Mesendoderm (in vitro differentiated cells): ENCODE data around the gene CRYGB.
A peak's percentile ranks its signal among the peaks of the same experiment; 100 is the strongest.
"Not testable (repeated sequence)": the region's sequence is repeated elsewhere in the genome, so short reads cannot be mapped to it uniquely, and the experiment has no call there.

Experiments
- DNase-seq: peaks from one replicate; pipeline ENCODE4 v3.0.0; 2013
- H2AK5ac ChIP-seq: 2 replicates; pipeline ENCODE4 v1.6.1; 2013; ENCODE audit warnings: low read length, inconsistent platforms
- H2BK120ac ChIP-seq: 2 replicates; pipeline ENCODE4 v1.6.1; 2013; ENCODE audit warnings: low read depth, mild to moderate bottlenecking, low read length, moderate library complexity, mixed read lengths
- H2BK15ac ChIP-seq: replicated peaks from 2 replicates; pipeline ENCODE4 v1.6.1; 2013; ENCODE audit warnings: low read depth, mild to moderate bottlenecking, moderate library complexity
- H2BK5ac ChIP-seq: 2 replicates; pipeline ENCODE4 v1.6.1; 2013; ENCODE audit warnings: low read length, inconsistent platforms
- H3K18ac ChIP-seq: 2 replicates; pipeline ENCODE4 v1.6.1; 2013; ENCODE audit warnings: mild to moderate bottlenecking, low read length, mixed read lengths
- H3K23ac ChIP-seq: one replicate; pipeline ENCODE4 v1.6.1; 2013; ENCODE audit warnings: low read length
- H3K27ac ChIP-seq: 2 replicates; pipeline ENCODE4 v1.5.1; 2013; ENCODE audit warnings: low read depth, mild to moderate bottlenecking, inconsistent platforms, low read length, moderate library complexity
- H3K27me3 ChIP-seq: 2 replicates; pipeline ENCODE4 v1.6.1; 2013; ENCODE audit warnings: low read length, control low read depth, mild to moderate bottlenecking, inconsistent platforms; ENCODE audit not compliant: insufficient read depth, poor library complexity
- H3K36me3 ChIP-seq: 2 replicates; pipeline ENCODE4 v1.6.1; 2013; ENCODE audit warnings: low read length, inconsistent platforms; ENCODE audit not compliant: control insufficient read depth, insufficient read depth
- H3K4ac ChIP-seq: one replicate; pipeline ENCODE4 v1.6.1; 2013; ENCODE audit warnings: low read depth, mild to moderate bottlenecking, low read length, moderate library complexity
- H3K4me1 ChIP-seq: 2 replicates; pipeline ENCODE4 v1.6.1; 2013; ENCODE audit warnings: low read depth, low read length, inconsistent platforms; ENCODE audit not compliant: control insufficient read depth
- H3K4me2 ChIP-seq: 2 replicates; pipeline ENCODE4 v1.6.1; 2013; ENCODE audit warnings: low read length
- H3K4me3 ChIP-seq: 2 replicates; pipeline ENCODE4 v1.5.1; 2013; ENCODE audit warnings: mild to moderate bottlenecking, low read length
- H3K56ac ChIP-seq: one replicate; pipeline ENCODE4 v1.6.1; 2013; ENCODE audit warnings: low read length
- H3K79me1 ChIP-seq: 2 replicates; pipeline ENCODE4 v1.6.1; 2013; ENCODE audit warnings: low read length, inconsistent platforms
- H3K79me2 ChIP-seq: 2 replicates; pipeline ENCODE4 v1.6.1; 2013; ENCODE audit warnings: mild to moderate bottlenecking, low read length; ENCODE audit not compliant: control insufficient read depth, insufficient read depth
- H3K9ac ChIP-seq: 2 replicates; pipeline ENCODE4 v1.6.1; 2013; ENCODE audit warnings: low read length, inconsistent platforms
- H4K5ac ChIP-seq: one replicate; pipeline ENCODE4 v1.6.1; 2013; ENCODE audit warnings: low read length
- H4K8ac ChIP-seq: one replicate; pipeline ENCODE4 v1.6.1; 2013; ENCODE audit warnings: low read depth, mild to moderate bottlenecking, control low read depth, low read length, moderate library complexity
- WGBS: extraction: QIAGEN DNeasy Blood & Tissue Kit; methylation state at CpG from one replicate; pipeline ENCODE4 v1.1.7; 2013; ENCODE audit warnings: low lambda C conversion rate, missing lambda C conversion rate; ENCODE audit not compliant: insufficient coverage; ENCODE audit errors: extremely low coverage; 5-methylcytosine and 5-hydroxymethylcytosine counted together

The CRYGB gene

GRCh38 chr2:208139447-208139846 is 6.5 kb downstream of the CRYGB start:
- no peak overlapping the region for H3K56ac ChIP-seq
- no peaks in the 10 kb centered on the region for H3K79me1 ChIP-seq
- no peak overlapping the region for H2BK15ac ChIP-seq
- no peak for DNase-seq
- H3K27me3 ChIP-seq = no peaks in the 10 kb centered on the region
- H3K36me3 ChIP-seq = no peaks in the 10 kb centered on the region
- no peak overlapping the region for H2BK120ac ChIP-seq
- H4K8ac ChIP-seq = no peak overlapping the region
- no peak overlapping the region for H3K4me2 ChIP-seq
- H3K4ac ChIP-seq = no peak overlapping the region
- WGBS = no CpG with 5 or more reads among the region's 18 CpGs
- no peak overlapping the region for H2BK5ac ChIP-seq
- no peak overlapping the region for H3K18ac ChIP-seq
- H3K4me3 ChIP-seq = no peak overlapping the region
- peaks cover 5% of the 10 kb centered on the region for H3K4me1 ChIP-seq
- no peaks in the 10 kb centered on the region for H3K79me2 ChIP-seq
- no peak overlapping the region for H3K27ac ChIP-seq
- H3K9ac ChIP-seq = no peak overlapping the region
- no peak overlapping the region for H3K23ac ChIP-seq
- H4K5ac ChIP-seq = no peak overlapping the region
- no peak overlapping the region for H2AK5ac ChIP-seq

DNA sequence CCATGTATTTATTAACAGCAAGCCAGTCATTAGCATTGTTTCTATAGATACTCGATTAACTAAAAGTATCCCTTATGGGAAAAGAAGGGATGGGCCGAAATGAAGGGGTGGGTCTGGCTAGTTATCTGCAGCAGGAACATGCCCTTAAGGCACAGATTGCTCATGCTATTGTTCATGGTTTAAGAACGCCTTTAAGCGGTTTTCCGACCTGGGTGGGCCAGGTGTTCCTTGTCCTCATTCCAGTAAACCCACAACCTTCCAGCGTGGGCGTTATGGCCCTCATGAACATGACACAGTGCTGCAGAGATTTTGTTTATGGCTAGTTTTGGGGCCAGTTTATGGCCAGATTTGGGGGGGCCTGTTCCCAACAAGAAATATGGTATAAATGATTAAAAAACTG is 7.6 kb downstream of the CRYGB start:
- H3K9ac ChIP-seq, H4K8ac ChIP-seq, H3K4ac ChIP-seq, H3K56ac ChIP-seq, H3K79me2 ChIP-seq, DNase-seq, H2BK15ac ChIP-seq, H4K5ac ChIP-seq, H2BK5ac ChIP-seq, H3K23ac ChIP-seq, H3K79me1 ChIP-seq, H3K36me3 ChIP-seq, H3K4me2 ChIP-seq, H2AK5ac ChIP-seq, H3K27ac ChIP-seq, H3K18ac ChIP-seq, H3K4me3 ChIP-seq, H2BK120ac ChIP-seq, H3K4me1 ChIP-seq, H3K27me3 ChIP-seq: not testable (repeated sequence)
- WGBS = no CpG with 5 or more reads among the region's 7 CpGs

DNA sequence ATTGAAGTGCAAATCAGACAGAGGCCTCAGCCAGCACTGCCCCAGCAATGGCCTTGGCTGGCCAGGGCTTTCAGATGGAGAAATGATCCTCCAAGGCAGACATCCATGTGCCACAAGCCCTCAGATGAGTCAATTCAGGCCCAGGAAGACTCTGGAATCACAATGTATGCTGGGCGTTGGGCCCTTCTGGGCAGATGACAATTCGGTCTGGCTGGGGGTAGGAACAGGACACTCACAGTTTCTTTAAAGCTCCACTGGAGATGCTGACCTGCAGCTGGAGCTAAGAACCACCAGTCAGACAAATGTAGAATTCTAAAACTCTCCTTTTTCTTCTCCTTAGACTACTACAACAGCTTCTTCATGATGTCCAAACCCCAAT is 9.3 kb downstream of the CRYGB start:
- Histone ChIP-seq H3K18ac (no peak overlapping the region), H2BK15ac (no peak overlapping the region), H3K27ac (no peak overlapping the region), H2AK5ac (no peak overlapping the region), H3K9ac (no peak overlapping the region), H2BK120ac (no peak overlapping the region), H3K4me3 (no peak overlapping the region), H3K36me3 (no peaks in the 10 kb centered on the region), H3K27me3 (no peaks in the 10 kb centered on the region), H4K5ac (no peak overlapping the region), H4K8ac (no peak overlapping the region), H3K79me1 (no peaks in the 10 kb centered on the region), H3K56ac (peak overlapping the region; percentile 27), H3K4me1 (no peaks in the 10 kb centered on the region), H3K23ac (no peak overlapping the region), H3K79me2 (no peaks in the 10 kb centered on the region), H3K4me2 (no peak overlapping the region), H3K4ac (no peak overlapping the region), H2BK5ac (peak overlapping the region; percentile 15)
- WGBS = no CpG with 5 or more reads among the region's 2 CpGs
- DNase-seq = no peak

DNA sequence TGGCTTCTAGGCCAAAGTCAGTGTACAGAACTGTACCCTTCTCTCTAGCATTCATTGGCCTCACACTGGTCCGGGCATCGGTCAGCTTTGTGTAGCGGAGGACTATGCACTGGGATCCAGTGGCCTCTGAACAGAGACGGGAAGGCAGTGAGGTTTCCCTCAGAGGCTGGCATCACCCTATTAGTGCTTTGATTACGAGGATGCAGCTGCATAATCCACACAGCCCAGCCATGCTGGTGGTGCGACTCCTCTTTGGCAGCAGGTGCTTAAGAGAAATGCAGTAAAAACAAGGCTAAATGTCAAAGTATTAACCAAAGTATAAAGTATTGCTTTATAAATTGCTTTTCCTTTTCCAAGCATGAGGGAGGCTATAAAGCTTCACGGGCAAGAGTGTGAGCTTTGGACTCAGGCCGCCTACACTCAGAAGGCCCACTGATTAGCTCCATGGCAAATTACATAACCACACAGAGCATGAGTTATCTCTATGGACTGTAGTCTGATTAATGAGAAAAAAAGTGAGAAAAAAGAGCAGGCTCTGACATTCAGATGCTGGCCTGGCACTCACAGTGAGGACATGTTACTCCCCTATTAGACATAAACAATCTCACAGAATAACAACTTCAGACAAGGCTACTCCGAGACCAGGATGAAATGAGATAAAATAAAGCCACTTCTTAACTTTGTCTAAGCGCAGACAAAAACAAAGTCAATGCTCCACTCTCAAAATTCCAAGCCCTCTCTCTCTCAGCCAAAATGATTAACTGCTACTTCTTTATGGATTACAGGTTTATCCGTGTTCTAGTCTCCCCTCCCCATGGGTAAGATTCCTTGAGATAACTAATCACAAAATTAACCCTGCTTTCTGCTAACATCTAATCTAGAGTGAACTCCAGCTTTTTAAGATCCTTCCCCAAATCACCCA is 9.9 kb downstream of the CRYGB start:
- H3K4ac ChIP-seq = no peak overlapping the region
- no CpG with 5 or more reads among the region's 11 CpGs for WGBS
- H3K4me3 ChIP-seq = no peak overlapping the region
- H4K5ac ChIP-seq = no peak overlapping the region
- DNase-seq = no peak
- H3K56ac ChIP-seq = no peak overlapping the region
- no peak overlapping the region for H3K23ac ChIP-seq
- H3K79me2 ChIP-seq = no peaks in the 10 kb centered on the region
- H3K27me3 ChIP-seq = no peaks in the 10 kb centered on the region
- H3K4me1 ChIP-seq = no peaks in the 10 kb centered on the region
- no peak overlapping the region for H3K27ac ChIP-seq
- H2AK5ac ChIP-seq = no peak overlapping the region
- H3K18ac ChIP-seq = no peak overlapping the region
- H3K4me2 ChIP-seq = no peak overlapping the region
- H2BK120ac ChIP-seq = no peak overlapping the region
- no peak overlapping the region for H4K8ac ChIP-seq
- no peak overlapping the region for H2BK15ac ChIP-seq
- H3K9ac ChIP-seq = no peak overlapping the region
- no peak overlapping the region for H2BK5ac ChIP-seq
- H3K79me1 ChIP-seq = no peaks in the 10 kb centered on the region
- no peaks in the 10 kb centered on the region for H3K36me3 ChIP-seq

DNA sequence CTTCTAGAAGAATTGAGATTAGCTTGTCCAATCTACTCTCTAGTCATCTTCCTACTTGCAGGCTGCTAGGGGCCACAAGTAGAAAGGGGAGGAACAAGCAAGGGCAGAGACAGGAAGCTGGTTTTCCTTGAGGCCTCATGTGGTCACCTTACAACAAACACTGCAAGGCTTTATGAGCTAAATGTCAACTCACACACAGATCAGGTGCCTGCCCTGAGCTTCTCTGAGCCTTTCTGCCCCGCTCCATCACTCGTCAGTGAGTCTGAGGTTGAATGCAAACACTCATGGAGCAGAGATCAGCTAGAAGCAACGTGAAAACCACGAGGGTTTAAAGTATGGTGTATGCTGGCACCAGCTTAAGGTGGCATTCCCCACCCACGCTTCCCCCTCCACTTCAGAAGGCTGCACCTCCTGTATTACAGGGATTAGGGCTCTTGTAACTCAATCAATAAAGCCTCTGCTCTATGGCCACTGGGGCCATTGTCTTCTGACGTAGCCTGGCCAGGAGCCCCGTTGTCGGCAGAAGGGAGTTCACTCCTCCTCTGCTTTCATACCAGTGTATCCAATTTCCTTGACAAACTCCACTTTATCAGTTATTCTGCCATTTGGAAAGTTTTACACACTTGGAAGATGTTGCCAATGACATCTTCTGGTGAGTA is 10.9 kb downstream of the CRYGB start:
- Histone ChIP-seq H3K56ac (no peak overlapping the region), H3K36me3 (no peaks in the 10 kb centered on the region), H4K8ac (no peak overlapping the region), H3K27me3 (no peaks in the 10 kb centered on the region), H2BK15ac (no peak overlapping the region), H3K4me2 (no peak overlapping the region), H3K9ac (no peak overlapping the region), H2BK120ac (no peak overlapping the region), H3K27ac (no peak overlapping the region), H3K4me3 (no peak overlapping the region), H3K23ac (no peak overlapping the region), H3K18ac (no peak overlapping the region), H2AK5ac (no peak overlapping the region), H4K5ac (no peak overlapping the region), H3K79me1 (no peaks in the 10 kb centered on the region), H3K4ac (no peak overlapping the region), H2BK5ac (no peak overlapping the region), H3K4me1 (no peaks in the 10 kb centered on the region), H3K79me2 (no peaks in the 10 kb centered on the region)
- no CpG with 5 or more reads among the region's 8 CpGs for WGBS
- no peak for DNase-seq
